HCT116 (cell line): ENCODE results near the gene CDK14. TPM values are rescaled to one million over a fixed set of nuclear protein-coding genes. Genes with fewer than 3 reads are reported as not detected.

ENCODE experiments used
- ATAC-seq: fragments of 200-7000 bp; cut with Tn5 transposase; 2 replicates; pipeline ENCODE4 v1.9.1; 2020; ENCODE audit warnings: mild to moderate bottlenecking, moderate library complexity
- BruUV-seq: library from RNA; stranded (reverse); fragments of 400-500 nt; replicated peaks from 2 replicates; lab custom pipeline; 2021; lab: Mats Ljungman, UMichigan
- CTCF ChIA-PET: fragments of 300-600 bp; sonication (Branson Sonifier 250); formaldehyde crosslinking; loops from one replicate; lab custom pipeline; 2021; ENCODE audit warnings: antibody characterized with exemption; lab: Charles Lee
- POLR2A ChIA-PET: fragments of 300-600, 350-600 bp; sonication (Branson Sonifier 250); formaldehyde crosslinking; loops from one replicate; lab custom pipeline; 2021; ENCODE audit warnings: antibody characterized with exemption; lab: Charles Lee
- RAD21 ChIA-PET, 2 experiments: fragments of 300-600 bp; sonication (Branson Sonifier 250); formaldehyde crosslinking; loops; one replicate each; lab custom pipeline; 2023; ENCODE audit warnings: low total read pairs in 2 of 2; ENCODE audit not compliant: uncharacterized antibody in 2 of 2, unreplicated experiment in 2 of 2, low non-redundant PET in 1 of 2; lab: Charles Lee
- DNase-seq: peaks from one replicate; pipeline ENCODE4 v3.0.0-alpha.2; 2010; ENCODE audit warnings: low read depth, low spot score
- H2AFZ ChIP-seq: fragments of 200-600 bp; shearing (Covaris generic), sonication (generic); 2 replicates; pipeline ENCODE4 v1.6.1; 2017; ENCODE audit warnings: low read depth, mixed run types, mixed read lengths, antibody characterized with exemption, low read length; ENCODE audit not compliant: poor library complexity, severe bottlenecking
- H3K27ac ChIP-seq: 2 replicates; pipeline ENCODE4 v1.5.1; 2012; ENCODE audit warnings: low read depth, low read length
- H3K27me3 ChIP-seq: fragments of 200-600 bp; sonication (generic); 2 replicates; pipeline ENCODE4 v1.6.1; 2016; ENCODE audit warnings: mixed run types, low read length, mixed read lengths; ENCODE audit not compliant: insufficient read depth
- H3K36me3 ChIP-seq, 2 experiments: fragments of 200-500 bp in 1 of 2; fragments of 200-600 bp in 1 of 2; sonication (Bioruptor generic) in 1 of 2; sonication (generic) in 1 of 2; 2 replicates each; pipeline versions ENCODE4 v1.5.1 to v1.6.1; 2014 to 2016; ENCODE audit warnings: low read length in 2 of 2, inconsistent platforms in 1 of 2, mixed read lengths in 1 of 2, mixed run types in 1 of 2; ENCODE audit not compliant: insufficient read depth in 2 of 2, control insufficient read depth in 1 of 2
- H3K4me1 ChIP-seq, 2 experiments: fragments of 200-600 bp in 1 of 2; sonication (generic) in 1 of 2; 2 replicates each; pipeline versions ENCODE4 v1.5.1 to v1.6.1; 2012 to 2017; ENCODE audit warnings: low read length in 2 of 2, inconsistent platforms in 1 of 2, mild to moderate bottlenecking in 1 of 2, mixed read lengths in 1 of 2, mixed run types in 1 of 2, moderate library complexity in 1 of 2; ENCODE audit not compliant: insufficient read depth in 2 of 2, control insufficient read depth in 1 of 2
- H3K4me2 ChIP-seq: fragments of 200-600 bp; sonication (generic); 2 replicates; pipeline ENCODE4 v1.6.1; 2017; ENCODE audit warnings: mixed run types, low read length, mixed read lengths
- H3K4me3 ChIP-seq, 2 experiments: fragments of 200-600 bp in 1 of 2; sonication (generic) in 1 of 2; replicated peaks in 1 of 2; 2 replicates each; pipeline ENCODE4 v1.5.1; 2011 to 2016; ENCODE audit warnings: low read length in 2 of 2, control low read depth in 1 of 2, low read depth in 1 of 2, mild to moderate bottlenecking in 1 of 2, mixed read lengths in 1 of 2, mixed run types in 1 of 2
- H3K79me2 ChIP-seq: fragments of 200-600 bp; sonication (generic); 2 replicates; pipeline ENCODE4 v1.6.1; 2017; ENCODE audit warnings: mild to moderate bottlenecking, mixed run types, low read length, moderate library complexity, mixed read lengths; ENCODE audit not compliant: insufficient read depth
- H3K9ac ChIP-seq: fragments of 200-600 bp; sonication (generic); 2 replicates; pipeline ENCODE4 v1.6.1; 2016; ENCODE audit warnings: low read length, mixed read lengths
- H3K9me2 ChIP-seq: fragments of 200-600 bp; sonication (generic), shearing (Covaris generic); 2 replicates; pipeline ENCODE4 v1.6.1; 2017; ENCODE audit warnings: mixed run types, mild to moderate bottlenecking, moderate library complexity; ENCODE audit not compliant: insufficient read depth
- H3K9me3 ChIP-seq, 2 experiments: fragments of 200-500 bp in 1 of 2; fragments of 200-600 bp in 1 of 2; sonication (Bioruptor generic) in 1 of 2; sonication (generic) in 1 of 2; 2 replicates each; pipeline ENCODE4 v1.6.1; 2014 to 2017; ENCODE audit warnings: low read length in 2 of 2, mixed read lengths in 2 of 2, inconsistent platforms in 1 of 2, low read depth in 1 of 2, mild to moderate bottlenecking in 1 of 2, mixed run types in 1 of 2, moderate library complexity in 1 of 2; ENCODE audit not compliant: control insufficient read depth in 1 of 2, insufficient read depth in 1 of 2
- H4K20me1 ChIP-seq: fragments of 200-600 bp; sonication (generic), shearing (Covaris generic); 2 replicates; pipeline ENCODE4 v1.6.1; 2017; ENCODE audit warnings: mixed run types, mild to moderate bottlenecking, moderate library complexity; ENCODE audit not compliant: insufficient read depth
- CBX3 ChIP-seq: IDR thresholded peaks from 2 replicates; pipeline ENCODE4 v1.6.1; 2012; ENCODE audit warnings: low read depth
- ELF1 ChIP-seq: IDR thresholded peaks from 2 replicates; pipeline ENCODE4 v1.6.1; 2012; ENCODE audit warnings: low read depth, borderline replicate concordance
- FOSL1 ChIP-seq: IDR thresholded peaks from 2 replicates; pipeline ENCODE4 v1.6.1; 2012; ENCODE audit warnings: low read depth
- JUND ChIP-seq: IDR thresholded peaks from 2 replicates; pipeline ENCODE4 v1.6.1; 2012
- POLR2A ChIP-seq: IDR thresholded peaks from 2 replicates; pipeline ENCODE4 v1.7.0; 2011; ENCODE audit warnings: borderline replicate concordance; ENCODE audit not compliant: insufficient read depth, insufficient read length; ENCODE audit errors: extremely low read depth
- POLR2AphosphoS5 ChIP-seq: IDR thresholded peaks from 2 replicates; pipeline ENCODE4 v1.6.1; 2011; ENCODE audit warnings: mild to moderate bottlenecking, low read depth, low read length, moderate library complexity
- RAD21 ChIP-seq: IDR thresholded peaks from 2 replicates; pipeline ENCODE4 v1.6.1; 2012; ENCODE audit warnings: low read depth, mild to moderate bottlenecking
- SIN3A ChIP-seq: IDR thresholded peaks from 2 replicates; pipeline ENCODE4 v1.6.1; 2012; ENCODE audit warnings: low read depth
- SP1 ChIP-seq: IDR thresholded peaks from 2 replicates; pipeline ENCODE4 v1.6.1; 2012; ENCODE audit warnings: low read depth
- SRF ChIP-seq: IDR thresholded peaks from 2 replicates; pipeline ENCODE4 v1.6.1; 2012; ENCODE audit warnings: low read depth
- TCF7L2 ChIP-seq: IDR thresholded peaks from 2 replicates; pipeline ENCODE4 v1.7.0; 2011; ENCODE audit warnings: borderline replicate concordance, inconsistent platforms; ENCODE audit not compliant: insufficient read depth, insufficient read length; ENCODE audit errors: extremely low read depth
- ZNF274 ChIP-seq: fragments of 200-500 bp; sonication (Bioruptor generic); IDR thresholded peaks from 2 replicates; pipeline ENCODE4 v1.6.1; 2014; ENCODE audit warnings: mild to moderate bottlenecking, low read depth, low read length, inconsistent platforms
- intact Hi-C: fragments of 100-400 bp; cut with micrococcal nuclease; formaldehyde crosslinking; loops from 2 replicates; pipeline ENCODE4 v1.10.0; 2022
- total RNA-seq: library from RNA; stranded (reverse); gene quantifications from one replicate; pipeline ENCODE4 v1.2.1, GENCODE V29; 2021; ENCODE audit not compliant: unreplicated experiment
- TF ChIP-seq, protein P1 (sequence below): IDR thresholded peaks from 2 replicates; pipeline ENCODE4 v1.6.1; 2012; ENCODE audit warnings: low read depth
- TF ChIP-seq, protein P2 (sequence below): IDR thresholded peaks from 2 replicates; pipeline ENCODE4 v1.6.1; 2012
- TF ChIP-seq, protein P3 (sequence below): IDR thresholded peaks from 2 replicates; pipeline ENCODE4 v1.6.1; 2011; ENCODE audit warnings: mild to moderate bottlenecking, low read length, moderate library complexity; ENCODE audit not compliant: insufficient replicate concordance; ENCODE audit errors: extremely low read depth
- TF ChIP-seq, protein P4 (sequence below): IDR thresholded peaks from 2 replicates; pipeline ENCODE4 v1.6.1; 2012
- TF ChIP-seq, protein P5 (sequence below), 3 experiments: fragments of 200-600 bp in 1 of 3; sonication (generic) in 1 of 3; IDR thresholded peaks in 2 of 3; conservative IDR thresholded peaks in 1 of 3; 2 replicates each; pipeline ENCODE4 v1.5.1; 2012 to 2017; ENCODE audit warnings: low read depth in 2 of 3, low read length in 2 of 3, antibody characterized with exemption in 1 of 3, borderline replicate concordance in 1 of 3, control low read depth in 1 of 3, mild to moderate bottlenecking in 1 of 3, mixed read lengths in 1 of 3, mixed run types in 1 of 3, moderate library complexity in 1 of 3; ENCODE audit not compliant: insufficient read depth in 1 of 3

CDK14 gene
- total RNA-seq, 1 experiment from 2014 or later = 10.2 TPM

DNA sequence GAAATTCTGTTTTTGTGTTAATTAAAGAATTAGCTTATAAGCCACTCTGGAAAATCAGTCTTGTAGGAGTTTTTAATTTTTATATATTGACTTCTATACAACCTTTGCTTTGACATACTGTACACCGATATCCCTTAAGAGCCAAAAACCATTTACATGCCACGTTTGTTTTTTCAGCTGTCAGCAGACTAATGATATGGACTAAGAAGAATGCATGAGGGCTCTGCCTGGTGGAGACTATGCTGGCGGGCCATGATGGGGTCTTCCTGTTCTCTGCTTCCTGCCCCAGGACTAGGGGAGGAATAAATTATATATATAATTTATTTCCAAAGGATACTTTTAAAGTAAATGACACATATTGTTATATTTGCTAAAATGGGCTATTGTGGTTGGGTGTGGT, 96.3 kb downstream of the CDK14 start:
- TF ChIP-seq RAD21 = no peak
- TF ChIP-seq ZNF274 = no peak
- TF ChIP-seq, protein P1, sequence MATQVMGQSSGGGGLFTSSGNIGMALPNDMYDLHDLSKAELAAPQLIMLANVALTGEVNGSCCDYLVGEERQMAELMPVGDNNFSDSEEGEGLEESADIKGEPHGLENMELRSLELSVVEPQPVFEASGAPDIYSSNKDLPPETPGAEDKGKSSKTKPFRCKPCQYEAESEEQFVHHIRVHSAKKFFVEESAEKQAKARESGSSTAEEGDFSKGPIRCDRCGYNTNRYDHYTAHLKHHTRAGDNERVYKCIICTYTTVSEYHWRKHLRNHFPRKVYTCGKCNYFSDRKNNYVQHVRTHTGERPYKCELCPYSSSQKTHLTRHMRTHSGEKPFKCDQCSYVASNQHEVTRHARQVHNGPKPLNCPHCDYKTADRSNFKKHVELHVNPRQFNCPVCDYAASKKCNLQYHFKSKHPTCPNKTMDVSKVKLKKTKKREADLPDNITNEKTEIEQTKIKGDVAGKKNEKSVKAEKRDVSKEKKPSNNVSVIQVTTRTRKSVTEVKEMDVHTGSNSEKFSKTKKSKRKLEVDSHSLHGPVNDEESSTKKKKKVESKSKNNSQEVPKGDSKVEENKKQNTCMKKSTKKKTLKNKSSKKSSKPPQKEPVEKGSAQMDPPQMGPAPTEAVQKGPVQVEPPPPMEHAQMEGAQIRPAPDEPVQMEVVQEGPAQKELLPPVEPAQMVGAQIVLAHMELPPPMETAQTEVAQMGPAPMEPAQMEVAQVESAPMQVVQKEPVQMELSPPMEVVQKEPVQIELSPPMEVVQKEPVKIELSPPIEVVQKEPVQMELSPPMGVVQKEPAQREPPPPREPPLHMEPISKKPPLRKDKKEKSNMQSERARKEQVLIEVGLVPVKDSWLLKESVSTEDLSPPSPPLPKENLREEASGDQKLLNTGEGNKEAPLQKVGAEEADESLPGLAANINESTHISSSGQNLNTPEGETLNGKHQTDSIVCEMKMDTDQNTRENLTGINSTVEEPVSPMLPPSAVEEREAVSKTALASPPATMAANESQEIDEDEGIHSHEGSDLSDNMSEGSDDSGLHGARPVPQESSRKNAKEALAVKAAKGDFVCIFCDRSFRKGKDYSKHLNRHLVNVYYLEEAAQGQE = no peak
- TF ChIP-seq POLR2A = no peak
- TF ChIP-seq, protein P2, sequence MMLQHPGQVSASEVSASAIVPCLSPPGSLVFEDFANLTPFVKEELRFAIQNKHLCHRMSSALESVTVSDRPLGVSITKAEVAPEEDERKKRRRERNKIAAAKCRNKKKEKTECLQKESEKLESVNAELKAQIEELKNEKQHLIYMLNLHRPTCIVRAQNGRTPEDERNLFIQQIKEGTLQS = no peak
- no peak for TF ChIP-seq JUND
- no peak for TF ChIP-seq ELF1
- no peak for TF ChIP-seq TCF7L2
- no peak for TF ChIP-seq SRF
- no peak for TF ChIP-seq SIN3A
- TF ChIP-seq, protein P3, sequence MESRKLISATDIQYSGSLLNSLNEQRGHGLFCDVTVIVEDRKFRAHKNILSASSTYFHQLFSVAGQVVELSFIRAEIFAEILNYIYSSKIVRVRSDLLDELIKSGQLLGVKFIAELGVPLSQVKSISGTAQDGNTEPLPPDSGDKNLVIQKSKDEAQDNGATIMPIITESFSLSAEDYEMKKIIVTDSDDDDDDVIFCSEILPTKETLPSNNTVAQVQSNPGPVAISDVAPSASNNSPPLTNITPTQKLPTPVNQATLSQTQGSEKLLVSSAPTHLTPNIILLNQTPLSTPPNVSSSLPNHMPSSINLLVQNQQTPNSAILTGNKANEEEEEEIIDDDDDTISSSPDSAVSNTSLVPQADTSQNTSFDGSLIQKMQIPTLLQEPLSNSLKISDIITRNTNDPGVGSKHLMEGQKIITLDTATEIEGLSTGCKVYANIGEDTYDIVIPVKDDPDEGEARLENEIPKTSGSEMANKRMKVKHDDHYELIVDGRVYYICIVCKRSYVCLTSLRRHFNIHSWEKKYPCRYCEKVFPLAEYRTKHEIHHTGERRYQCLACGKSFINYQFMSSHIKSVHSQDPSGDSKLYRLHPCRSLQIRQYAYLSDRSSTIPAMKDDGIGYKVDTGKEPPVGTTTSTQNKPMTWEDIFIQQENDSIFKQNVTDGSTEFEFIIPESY = no peak
- no peak for TF ChIP-seq FOSL1
- no peak for TF ChIP-seq SP1
- TF ChIP-seq CBX3 = no peak
- TF ChIP-seq POLR2AphosphoS5 = no peak
- TF ChIP-seq, protein P4, sequence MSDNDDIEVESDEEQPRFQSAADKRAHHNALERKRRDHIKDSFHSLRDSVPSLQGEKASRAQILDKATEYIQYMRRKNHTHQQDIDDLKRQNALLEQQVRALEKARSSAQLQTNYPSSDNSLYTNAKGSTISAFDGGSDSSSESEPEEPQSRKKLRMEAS = no peak
- TF ChIP-seq, protein P5, sequence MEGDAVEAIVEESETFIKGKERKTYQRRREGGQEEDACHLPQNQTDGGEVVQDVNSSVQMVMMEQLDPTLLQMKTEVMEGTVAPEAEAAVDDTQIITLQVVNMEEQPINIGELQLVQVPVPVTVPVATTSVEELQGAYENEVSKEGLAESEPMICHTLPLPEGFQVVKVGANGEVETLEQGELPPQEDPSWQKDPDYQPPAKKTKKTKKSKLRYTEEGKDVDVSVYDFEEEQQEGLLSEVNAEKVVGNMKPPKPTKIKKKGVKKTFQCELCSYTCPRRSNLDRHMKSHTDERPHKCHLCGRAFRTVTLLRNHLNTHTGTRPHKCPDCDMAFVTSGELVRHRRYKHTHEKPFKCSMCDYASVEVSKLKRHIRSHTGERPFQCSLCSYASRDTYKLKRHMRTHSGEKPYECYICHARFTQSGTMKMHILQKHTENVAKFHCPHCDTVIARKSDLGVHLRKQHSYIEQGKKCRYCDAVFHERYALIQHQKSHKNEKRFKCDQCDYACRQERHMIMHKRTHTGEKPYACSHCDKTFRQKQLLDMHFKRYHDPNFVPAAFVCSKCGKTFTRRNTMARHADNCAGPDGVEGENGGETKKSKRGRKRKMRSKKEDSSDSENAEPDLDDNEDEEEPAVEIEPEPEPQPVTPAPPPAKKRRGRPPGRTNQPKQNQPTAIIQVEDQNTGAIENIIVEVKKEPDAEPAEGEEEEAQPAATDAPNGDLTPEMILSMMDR (IDR thresholded peaks at IDR 0.05 in 2 of 3, conservative IDR thresholded peaks at IDR 0.05 in 1 of 3; ENCODE audit: borderline replicate concordance in 1 of 3, insufficient read depth in 1 of 3, low read depth in 2 of 3, low read length in 2 of 3) = no peak
- TF ChIP-seq, all 23 proteins: peak for 0
- no peak for DNase-seq
- ATAC-seq = no peak
- ChIA-PET POLR2A (no interaction called here), RAD21 (no interaction called here), CTCF (no interaction called here)
- intact Hi-C loops = no loop called here
- BruUV-seq = no TSS peak
- H3K9me3 ChIP-seq = no peaks in the 10 kb centered on the region
- H3K4me3 ChIP-seq = no peak overlapping the region
- H3K9me2 ChIP-seq = no peaks in the 10 kb centered on the region
- no peaks in the 10 kb centered on the region for H4K20me1 ChIP-seq
- no peaks in the 10 kb centered on the region for H3K27me3 ChIP-seq
- no peaks in the 10 kb centered on the region for H3K4me1 ChIP-seq
- no peak overlapping the region for H3K4me2 ChIP-seq
- H3K27ac ChIP-seq = no peak overlapping the region
- H3K36me3 ChIP-seq = no peaks in the 10 kb centered on the region
- H3K79me2 ChIP-seq = no peaks in the 10 kb centered on the region
- H3K9ac ChIP-seq = no peak overlapping the region
- no peak overlapping the region for H2AFZ ChIP-seq
